ENCODE results near the gene PPP1R1B. TPM values are rescaled to one million over a fixed set of nuclear protein-coding genes. Genes with fewer than 3 reads are reported as not detected.
A peak's percentile ranks its signal among the peaks of the same experiment; 100 is the strongest.

The PPP1R1B gene
- total RNA-seq, 1 experiment from 2014 or later: 8.3 TPM

DNA sequence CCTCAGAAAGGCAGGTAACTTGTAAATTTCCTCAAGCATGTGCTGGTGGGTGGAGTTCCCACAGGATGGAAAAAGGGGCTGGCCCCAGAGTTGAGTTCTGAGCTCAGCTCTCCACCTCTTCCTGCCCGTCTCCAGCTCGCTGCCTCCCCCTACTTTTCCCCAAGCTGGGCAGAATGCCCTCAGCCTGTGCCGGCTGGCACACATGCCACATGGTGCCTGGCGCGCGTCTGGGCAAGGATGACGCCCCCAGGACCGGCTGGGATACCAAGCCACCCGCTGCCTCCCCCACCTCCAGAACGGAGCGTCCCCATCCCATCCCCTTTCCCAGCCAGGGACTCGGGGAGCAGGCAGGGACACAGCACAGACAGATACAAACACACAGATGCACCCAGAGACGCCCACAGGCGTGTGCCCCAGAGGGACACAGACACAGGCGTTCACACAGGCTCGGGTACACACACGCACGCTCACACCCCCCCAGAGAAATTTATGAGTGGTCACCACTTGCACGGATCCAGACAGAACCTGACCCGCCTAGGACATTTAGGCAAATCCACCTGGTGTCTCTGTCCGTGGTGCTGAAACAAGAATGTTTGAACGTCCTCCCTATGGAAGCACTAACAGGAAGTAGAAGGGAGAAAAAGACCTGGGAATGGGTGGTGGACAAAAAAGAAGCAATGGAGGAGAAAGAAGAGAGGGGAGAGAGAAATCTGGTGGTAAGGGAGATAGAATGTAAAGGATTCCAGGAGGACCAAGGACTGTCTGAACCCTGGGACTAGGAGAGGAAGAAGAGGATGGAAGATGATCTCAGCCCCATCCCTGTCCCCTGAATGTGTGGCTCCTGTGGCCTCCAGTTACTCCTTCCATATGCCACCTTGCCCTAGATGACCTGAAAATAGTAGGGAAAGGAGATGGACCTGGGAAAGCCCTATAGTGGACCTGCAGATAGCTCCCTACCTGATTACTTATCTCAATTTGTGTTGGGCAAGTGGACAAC is 34.5 kb upstream of the PPP1R1B start:
- DNase-seq: peak; percentile 94
- Mint-ChIP-seq H3K4me3 (ENCODE audit: low read depth, unreplicated experiment) (no peak overlapping the region), H3K27me3 (ENCODE audit: unreplicated experiment) (peaks cover 100% of the 10 kb centered on the region), H3K9me3 (ENCODE audit: low read depth, unreplicated experiment) (peaks cover 3% of the 10 kb centered on the region), H3K27ac (ENCODE audit: unreplicated experiment) (no peak overlapping the region), H3K36me3 (ENCODE audit: insufficient read depth, unreplicated experiment) (peaks cover 6% of the 10 kb centered on the region), H3K4me1 (ENCODE audit: low read depth, unreplicated experiment) (no peaks in the 10 kb centered on the region)
- TF ChIP-seq, protein P1, sequence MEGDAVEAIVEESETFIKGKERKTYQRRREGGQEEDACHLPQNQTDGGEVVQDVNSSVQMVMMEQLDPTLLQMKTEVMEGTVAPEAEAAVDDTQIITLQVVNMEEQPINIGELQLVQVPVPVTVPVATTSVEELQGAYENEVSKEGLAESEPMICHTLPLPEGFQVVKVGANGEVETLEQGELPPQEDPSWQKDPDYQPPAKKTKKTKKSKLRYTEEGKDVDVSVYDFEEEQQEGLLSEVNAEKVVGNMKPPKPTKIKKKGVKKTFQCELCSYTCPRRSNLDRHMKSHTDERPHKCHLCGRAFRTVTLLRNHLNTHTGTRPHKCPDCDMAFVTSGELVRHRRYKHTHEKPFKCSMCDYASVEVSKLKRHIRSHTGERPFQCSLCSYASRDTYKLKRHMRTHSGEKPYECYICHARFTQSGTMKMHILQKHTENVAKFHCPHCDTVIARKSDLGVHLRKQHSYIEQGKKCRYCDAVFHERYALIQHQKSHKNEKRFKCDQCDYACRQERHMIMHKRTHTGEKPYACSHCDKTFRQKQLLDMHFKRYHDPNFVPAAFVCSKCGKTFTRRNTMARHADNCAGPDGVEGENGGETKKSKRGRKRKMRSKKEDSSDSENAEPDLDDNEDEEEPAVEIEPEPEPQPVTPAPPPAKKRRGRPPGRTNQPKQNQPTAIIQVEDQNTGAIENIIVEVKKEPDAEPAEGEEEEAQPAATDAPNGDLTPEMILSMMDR (IDR thresholded peaks at IDR 0.05; ENCODE audit: unreplicated experiment): peak; percentile 15
- CTCF ChIA-PET: interaction anchor here (0.6 to 76.7 kb wide), 6 partner anchors 9 to 98 kb away, joined by 3 to 42089 read pairs (median 3); partner anchors contain the start of genes ERBB2, GRB7, MIEN1 and PGAP3
- no TSS peak for BruUV-seq (replicated peaks)
- intact Hi-C loops (cut with micrococcal nuclease; ENCODE audit: unreplicated experiment): no loop called here

GRCh38 chr17:39593371-39593770 is 33.4 kb upstream of the PPP1R1B start:
- TF ChIP-seq, protein P1 (IDR thresholded peaks at IDR 0.05; ENCODE audit: unreplicated experiment): no peak
- H3K27ac Mint-ChIP-seq (ENCODE audit: unreplicated experiment): no peak overlapping the region
- H3K27me3 Mint-ChIP-seq (ENCODE audit: unreplicated experiment): peaks cover 100% of the 10 kb centered on the region
- no peak for DNase-seq
- H3K36me3 Mint-ChIP-seq (ENCODE audit: insufficient read depth, unreplicated experiment): peaks cover 6% of the 10 kb centered on the region
- no peaks in the 10 kb centered on the region for H3K4me1 Mint-ChIP-seq (ENCODE audit: low read depth, unreplicated experiment)
- H3K4me3 Mint-ChIP-seq (ENCODE audit: low read depth, unreplicated experiment): no peak overlapping the region
- intact Hi-C loops (cut with micrococcal nuclease; ENCODE audit: unreplicated experiment): no loop called here
- H3K9me3 Mint-ChIP-seq (ENCODE audit: low read depth, unreplicated experiment): peaks cover 3% of the 10 kb centered on the region
- no TSS peak for BruUV-seq (replicated peaks)
- CTCF ChIA-PET: interaction anchor here (0.6 to 76.7 kb wide), 5 partner anchors 9 to 97 kb away, joined by 3 to 42089 read pairs (median 3); partner anchors contain the start of genes ERBB2, GRB7, MIEN1 and PGAP3

DNA sequence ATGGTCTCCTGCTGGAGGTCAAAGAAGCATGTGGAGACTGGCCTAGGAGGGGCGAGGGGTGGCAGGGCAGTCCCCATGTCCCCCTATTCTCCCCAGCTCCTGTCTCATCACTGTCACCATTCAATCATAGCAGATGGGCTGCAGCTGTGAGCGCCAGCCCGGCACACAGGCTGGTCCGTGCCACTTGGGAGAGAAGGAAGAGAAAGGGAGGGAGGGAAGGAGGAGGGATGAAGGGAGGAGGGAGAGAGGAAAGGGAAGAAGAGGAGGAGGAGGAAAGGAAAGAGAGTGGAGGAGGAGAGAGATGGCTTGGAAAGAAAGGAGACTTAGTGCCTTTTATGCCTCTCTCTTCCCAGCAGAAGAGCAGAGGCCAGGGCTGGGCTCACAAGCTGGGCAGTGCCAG is 31.5 kb upstream of the PPP1R1B start:
- peaks cover 100% of the 10 kb centered on the region for H3K27me3 Mint-ChIP-seq (ENCODE audit: unreplicated experiment)
- no peak overlapping the region for H3K27ac Mint-ChIP-seq (ENCODE audit: unreplicated experiment)
- no peak for DNase-seq
- CTCF ChIA-PET: interaction anchor here (1.2 to 76.7 kb wide), 2 partner anchors 48 to 95 kb away, joined by 5 to 42089 read pairs; partner anchors contain the start of genes ERBB2, GRB7, MIEN1 and PGAP3
- no TSS peak for BruUV-seq (replicated peaks)
- TF ChIP-seq, protein P1 (IDR thresholded peaks at IDR 0.05; ENCODE audit: unreplicated experiment): no peak
- peaks cover 6% of the 10 kb centered on the region for H3K36me3 Mint-ChIP-seq (ENCODE audit: insufficient read depth, unreplicated experiment)
- intact Hi-C loops (cut with micrococcal nuclease; ENCODE audit: unreplicated experiment): no loop called here
- no peak overlapping the region for H3K4me3 Mint-ChIP-seq (ENCODE audit: low read depth, unreplicated experiment)
- H3K4me1 Mint-ChIP-seq (ENCODE audit: low read depth, unreplicated experiment): no peaks in the 10 kb centered on the region
- H3K9me3 Mint-ChIP-seq (ENCODE audit: low read depth, unreplicated experiment): peaks cover 3% of the 10 kb centered on the region

DNA sequence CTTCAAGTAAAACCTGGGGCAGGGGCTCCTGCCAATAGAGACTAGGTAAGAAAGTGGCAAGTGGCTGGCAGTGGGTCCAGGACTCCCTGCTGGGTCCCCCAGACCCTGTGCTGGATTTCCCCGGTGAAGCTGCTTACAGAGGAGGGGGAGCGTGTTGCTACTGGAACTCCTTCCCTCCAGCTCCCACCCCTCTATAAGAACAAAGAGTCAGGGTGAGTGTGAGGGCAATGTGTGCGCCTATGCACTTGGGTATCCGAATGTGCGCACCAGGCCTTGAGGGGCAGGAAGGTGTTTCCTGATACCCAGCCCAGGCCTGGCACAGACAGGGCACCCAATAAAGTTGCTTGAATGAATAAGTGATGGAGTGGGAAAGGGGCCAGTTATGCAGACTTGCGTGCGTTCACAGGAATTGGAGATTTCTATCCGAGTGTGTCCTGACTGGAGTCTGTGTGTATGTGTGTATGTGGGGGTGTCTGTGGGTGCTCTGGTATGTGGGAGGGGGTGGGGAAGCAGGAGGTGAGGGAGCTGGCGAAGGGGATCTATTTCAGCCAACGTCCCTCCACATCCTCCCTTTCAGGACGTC is 30.7 kb upstream of the PPP1R1B start:
- intact Hi-C loops (cut with micrococcal nuclease; ENCODE audit: unreplicated experiment): no loop called here
- H3K27me3 Mint-ChIP-seq (ENCODE audit: unreplicated experiment): peaks cover 100% of the 10 kb centered on the region
- H3K4me1 Mint-ChIP-seq (ENCODE audit: low read depth, unreplicated experiment): no peaks in the 10 kb centered on the region
- no peak overlapping the region for H3K27ac Mint-ChIP-seq (ENCODE audit: unreplicated experiment)
- CTCF ChIA-PET: interaction anchor here (1.2 to 76.7 kb wide), 2 partner anchors 48 to 94 kb away, joined by 5 to 42089 read pairs; partner anchors contain the start of genes ERBB2, GRB7, MIEN1 and PGAP3
- H3K4me3 Mint-ChIP-seq (ENCODE audit: low read depth, unreplicated experiment): no peak overlapping the region
- no TSS peak for BruUV-seq (replicated peaks)
- no peak for DNase-seq
- peaks cover 3% of the 10 kb centered on the region for H3K9me3 Mint-ChIP-seq (ENCODE audit: low read depth, unreplicated experiment)
- peaks cover 6% of the 10 kb centered on the region for H3K36me3 Mint-ChIP-seq (ENCODE audit: insufficient read depth, unreplicated experiment)
- TF ChIP-seq, protein P1 (IDR thresholded peaks at IDR 0.05; ENCODE audit: unreplicated experiment): no peak
